Tibial nerve (tissue), 4 donors: ENCODE results near the gene C10orf71. TPM values are rescaled to one million over a fixed set of nuclear protein-coding genes. Genes with fewer than 3 reads are reported as not detected.

Experiments
- DNase-seq, 2 donors: peaks; one replicate each; pipeline ENCODE4 v3.0.0-alpha.2; 2019; ENCODE audit warnings: low spot score in 2 of 2
- H3K27ac ChIP-seq, 4 donors: fragments of 200-600 bp; sonication (generic) in 3 of 4; one replicate each; pipeline ENCODE4 v1.5.1; 2017 to 2019; ENCODE audit warnings: mild to moderate bottlenecking in 1 of 4
- H3K27me3 ChIP-seq, 2 donors: fragments of 200-600 bp; sonication (generic) in 1 of 2; one replicate each; pipeline versions ENCODE4 v1.5.1 to v1.6.0; 2017 to 2019
- H3K36me3 ChIP-seq, 3 donors: fragments of 200-600 bp; sonication (generic); one replicate each; pipeline ENCODE4 v1.5.1; 2018 to 2019
- H3K4me1 ChIP-seq, 4 donors: fragments of 200-600 bp; sonication (generic) in 3 of 4; one replicate each; pipeline ENCODE4 v1.5.1; 2017 to 2019
- H3K4me3 ChIP-seq, 4 donors: fragments of 200-600 bp; sonication (generic) in 3 of 4; one replicate each; pipeline ENCODE4 v1.5.1; 2017 to 2019; ENCODE audit warnings: mild to moderate bottlenecking in 1 of 4, moderate library complexity in 1 of 4
- H3K9me3 ChIP-seq, 4 donors: fragments of 200-600 bp; sonication (generic) in 3 of 4; one replicate each; pipeline ENCODE4 v1.5.1; 2017 to 2019
- CTCF ChIP-seq, 5 experiments: fragments of 200-600 bp in 3 of 5; fragments of 450-650 bp in 2 of 5; sonication (generic) in 3 of 5; IDR thresholded peaks; one replicate each; pipeline ENCODE4 v1.5.1; 2016 to 2019; ENCODE audit warnings: antibody characterized with exemption in 5 of 5, mild to moderate bottlenecking in 3 of 5, moderate library complexity in 2 of 5
- EP300 ChIP-seq, 2 donors: sonication (generic); formaldehyde crosslinking; IDR thresholded peaks; one replicate each; pipeline ENCODE4 v1.6.1; 2017; ENCODE audit warnings: antibody characterized with exemption in 2 of 2, mild to moderate bottlenecking in 1 of 2
- POLR2A ChIP-seq, 2 donors: fragments of 450-650 bp; IDR thresholded peaks; one replicate each; pipeline ENCODE4 v1.6.1; 2017; ENCODE audit warnings: antibody characterized with exemption in 2 of 2, mild to moderate bottlenecking in 2 of 2, moderate library complexity in 2 of 2
- WGBS, 2 donors: methylation state at CpG; one replicate each; pipeline ENCODE4 v1.1.5; 2018; 5-methylcytosine and 5-hydroxymethylcytosine counted together
- total RNA-seq, 4 donors: library from RNA; depleted of rRNA; stranded (reverse); fragments of >200 nt; gene quantifications; one replicate each; pipeline ENCODE4 v1.1.0, GENCODE V29; 2016

Gene C10orf71
- total RNA-seq, 4 donors from 2014 or later = 0.22 TPM; not detected in 3

GRCh38 chr10:49283491-49283890, 15.5 kb upstream of the C10orf71 start:
- no peaks in the 10 kb centered on the region for H3K4me1 ChIP-seq
- no peak for TF ChIP-seq POLR2A (IDR thresholded peaks at IDR 0.05)
- no peak for TF ChIP-seq CTCF (IDR thresholded peaks at IDR 0.05)
- TF ChIP-seq EP300 (IDR thresholded peaks at IDR 0.05) = no peak
- H3K27me3 ChIP-seq = no peaks in the 10 kb centered on the region
- H3K27ac ChIP-seq = no peak overlapping the region
- WGBS, 2 donors = 94 to 100% methylated on average over 6 of the region's 6 CpGs
- H3K36me3 ChIP-seq = no peaks in the 10 kb centered on the region
- no peak overlapping the region for H3K4me3 ChIP-seq
- no peak for DNase-seq
- H3K9me3 ChIP-seq = no peaks in the 10 kb centered on the region

- H3K27ac ChIP-seq = no peak overlapping the region
- H3K4me1 ChIP-seq = no peaks in the 10 kb centered on the region
- no peak for DNase-seq
- no peaks in the 10 kb centered on the region for H3K9me3 ChIP-seq
- WGBS, 2 donors = 88 to 89% methylated on average over 4 to 5 of the region's 5 CpGs
- no peaks in the 10 kb centered on the region for H3K27me3 ChIP-seq
- H3K4me3 ChIP-seq = no peak overlapping the region
- TF ChIP-seq POLR2A (IDR thresholded peaks at IDR 0.05) (no peak), CTCF (IDR thresholded peaks at IDR 0.05) (no peak), EP300 (IDR thresholded peaks at IDR 0.05) (no peak)
- no peaks in the 10 kb centered on the region for H3K36me3 ChIP-seq
These were observed 14.6 kb upstream of the C10orf71 start for GRCh38 chr10:49284356-49284755.

DNA sequence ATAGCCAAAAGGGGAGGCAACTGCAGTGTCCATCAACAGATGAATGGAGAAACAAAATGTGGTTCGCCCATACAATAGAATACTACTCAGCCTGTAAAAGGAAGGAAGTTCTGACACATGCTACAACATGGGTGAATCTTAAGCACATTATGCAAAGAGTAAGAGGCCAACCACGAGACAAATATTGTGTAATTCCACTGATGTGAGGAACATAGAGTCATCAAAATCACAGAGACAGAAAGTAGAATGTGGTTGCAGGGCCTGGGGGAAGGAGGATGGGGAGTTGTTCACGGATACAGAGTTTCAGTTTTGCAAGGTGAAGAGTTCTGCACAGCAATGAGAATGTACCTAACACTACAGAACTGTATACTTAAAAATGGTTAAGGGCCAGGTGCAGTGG, 13.7 kb upstream of the C10orf71 start:
- Histone ChIP-seq H3K4me1 (no peaks in the 10 kb centered on the region), H3K4me3 (no peak overlapping the region), H3K27me3 (no peaks in the 10 kb centered on the region), H3K27ac (no peak overlapping the region), H3K36me3 (no peaks in the 10 kb centered on the region), H3K9me3 (no peaks in the 10 kb centered on the region)
- no peak for TF ChIP-seq POLR2A (IDR thresholded peaks at IDR 0.05)
- peak in 1 of 2 donors; percentile 87 for TF ChIP-seq EP300 (IDR thresholded peaks at IDR 0.05)
- 63 to 69% methylated on average over 3 of the region's 3 CpGs for WGBS, 2 donors
- DNase-seq = peak in 1 of 2 donors; percentile 49

DNA sequence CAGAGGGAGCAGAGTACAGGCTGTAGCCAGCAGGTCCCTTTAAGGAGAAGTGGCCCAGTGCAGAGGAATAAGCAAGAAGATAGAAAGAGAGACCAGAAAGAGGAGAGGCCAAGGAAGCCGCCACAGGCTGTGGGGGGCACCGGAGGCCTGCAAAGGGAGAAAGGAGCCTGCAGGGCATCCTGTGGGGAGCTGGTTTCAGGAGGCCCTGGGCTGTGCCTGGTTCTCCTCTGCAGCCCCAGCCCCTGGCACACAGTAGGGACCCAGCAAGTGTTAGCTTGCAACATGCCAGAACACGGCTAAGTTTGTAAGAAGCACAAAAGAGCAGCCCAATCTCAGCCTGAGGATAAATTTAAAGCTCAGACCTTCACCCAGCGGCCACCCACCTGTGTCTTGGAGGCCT, 12.3 kb upstream of the C10orf71 start:
- no peak overlapping the region for H3K4me3 ChIP-seq
- H3K27me3 ChIP-seq = no peaks in the 10 kb centered on the region
- WGBS, 2 donors = 61 to 82% methylated on average over 4 of the region's 4 CpGs
- H3K36me3 ChIP-seq = no peaks in the 10 kb centered on the region
- TF ChIP-seq POLR2A (IDR thresholded peaks at IDR 0.05) (no peak), CTCF (IDR thresholded peaks at IDR 0.05) (no peak), EP300 (IDR thresholded peaks at IDR 0.05) (no peak)
- H3K4me1 ChIP-seq = no peaks in the 10 kb centered on the region
- no peak overlapping the region for H3K27ac ChIP-seq
- H3K9me3 ChIP-seq = no peaks in the 10 kb centered on the region
- no peak for DNase-seq

DNA sequence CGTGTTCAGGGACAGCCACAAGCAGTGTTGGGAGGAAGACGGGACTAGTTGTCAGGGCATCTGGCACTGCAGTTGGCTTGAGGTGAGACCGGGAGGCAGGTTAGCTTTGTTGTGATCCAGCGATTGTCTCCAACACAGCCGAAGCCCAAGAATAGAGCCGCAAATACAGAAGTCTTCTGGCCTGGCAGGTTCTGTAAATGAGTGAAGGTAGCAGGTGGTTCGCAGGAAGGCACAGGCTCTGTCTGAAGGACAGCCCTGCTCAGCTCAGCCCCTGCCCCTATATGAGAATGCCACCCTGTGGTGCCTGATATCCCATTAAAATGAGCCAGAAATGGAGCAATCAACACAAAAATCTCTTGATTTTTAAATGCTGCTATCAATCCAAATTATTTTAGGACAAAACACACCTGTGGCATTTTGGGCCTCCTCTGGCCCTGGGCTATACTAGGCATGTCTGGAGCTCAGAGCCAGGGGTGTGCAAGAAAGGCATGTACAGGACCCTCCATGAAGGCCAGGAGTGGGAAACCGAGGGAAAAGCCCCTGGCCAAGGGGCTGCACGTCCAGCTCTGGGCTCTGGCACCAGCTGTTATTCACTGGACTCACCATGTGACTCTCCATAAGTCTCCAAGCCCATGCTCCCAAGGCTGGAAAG, 11.2 kb upstream of the C10orf71 start:
- TF ChIP-seq CTCF (IDR thresholded peaks at IDR 0.05) = no peak
- TF ChIP-seq POLR2A (IDR thresholded peaks at IDR 0.05) = no peak
- TF ChIP-seq EP300 (IDR thresholded peaks at IDR 0.05) = no peak
- Histone ChIP-seq H3K27me3 (no peaks in the 10 kb centered on the region), H3K27ac (no peak overlapping the region), H3K9me3 (no peaks in the 10 kb centered on the region), H3K4me1 (no peaks in the 10 kb centered on the region), H3K4me3 (no peak overlapping the region), H3K36me3 (no peaks in the 10 kb centered on the region)
- no peak for DNase-seq
- 86 to 87% methylated on average over 8 to 9 of the region's 9 CpGs for WGBS, 2 donors
